ENCODE results near the gene CD36.

The CD36 gene

GRCh38 chr7:80699721-80700256 lies 61.3 kb downstream of the CD36 start:
- Histone ChIP-seq H3K4me3 (ENCODE audit: low read length in 2 of 2) (no peak overlapping the region), H3K36me3 (ENCODE audit: control insufficient read depth in 2 of 2, insufficient read depth in 2 of 2, low read length in 2 of 2) (no peaks in the 10 kb centered on the region), H3K27ac (ENCODE audit: low read length) (no peak overlapping the region), H3K4me1 (ENCODE audit: control insufficient read depth, insufficient read depth, low read length) (peaks cover 8% of the 10 kb centered on the region), H3K9ac (ENCODE audit: low read length in 2 of 2) (no peak overlapping the region), H3K9me3 (ENCODE audit: control insufficient read depth in 2 of 2, low read length in 2 of 2) (no peaks in the 10 kb centered on the region), H3K27me3 (ENCODE audit: control insufficient read depth in 1 of 2, insufficient read depth in 2 of 2, low read length in 2 of 2) (no peaks in the 10 kb centered on the region)

DNA sequence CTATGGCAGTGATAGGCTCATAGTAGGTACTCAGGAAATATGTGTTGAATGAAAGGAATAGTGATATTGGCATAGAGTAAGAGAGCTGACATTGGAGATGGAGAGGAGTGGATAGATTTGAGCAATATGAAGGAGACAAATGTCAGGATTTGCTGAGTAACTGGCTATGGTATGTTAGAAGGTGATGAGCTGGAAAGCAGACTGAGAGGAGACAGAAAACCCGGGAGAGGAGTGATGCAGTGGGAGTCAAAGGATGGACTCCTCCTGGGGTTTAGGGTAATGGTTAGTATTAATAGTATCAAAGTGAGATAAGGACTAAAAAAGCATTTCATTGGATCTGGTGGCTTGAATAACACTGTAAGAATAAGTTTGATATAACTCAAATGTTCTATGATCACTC lies 64.8 kb downstream of the CD36 start:
- no peak overlapping the region for H3K27ac ChIP-seq (ENCODE audit: low read length)
- peaks cover 8% of the 10 kb centered on the region for H3K4me1 ChIP-seq (ENCODE audit: control insufficient read depth, insufficient read depth, low read length)
- H3K4me3 ChIP-seq (ENCODE audit: low read length in 2 of 2) = no peak overlapping the region
- H3K36me3 ChIP-seq (ENCODE audit: control insufficient read depth in 2 of 2, insufficient read depth in 2 of 2, low read length in 2 of 2) = no peaks in the 10 kb centered on the region
- H3K9ac ChIP-seq (ENCODE audit: low read length in 2 of 2) = no peak overlapping the region
- no peaks in the 10 kb centered on the region for H3K27me3 ChIP-seq (ENCODE audit: control insufficient read depth in 1 of 2, insufficient read depth in 2 of 2, low read length in 2 of 2)
- no peaks in the 10 kb centered on the region for H3K9me3 ChIP-seq (ENCODE audit: control insufficient read depth in 2 of 2, low read length in 2 of 2)

GRCh38 chr7:80705130-80705781 lies 66.8 kb downstream of the CD36 start:
- Histone ChIP-seq H3K27ac (ENCODE audit: low read length) (no peak overlapping the region), H3K9me3 (ENCODE audit: control insufficient read depth in 2 of 2, low read length in 2 of 2) (no peaks in the 10 kb centered on the region), H3K36me3 (ENCODE audit: control insufficient read depth in 2 of 2, insufficient read depth in 2 of 2, low read length in 2 of 2) (no peaks in the 10 kb centered on the region), H3K4me3 (ENCODE audit: low read length in 2 of 2) (no peak overlapping the region), H3K27me3 (ENCODE audit: control insufficient read depth in 1 of 2, insufficient read depth in 2 of 2, low read length in 2 of 2) (no peaks in the 10 kb centered on the region), H3K4me1 (ENCODE audit: control insufficient read depth, insufficient read depth, low read length) (no peaks in the 10 kb centered on the region), H3K9ac (ENCODE audit: low read length in 2 of 2) (no peak overlapping the region)

DNA sequence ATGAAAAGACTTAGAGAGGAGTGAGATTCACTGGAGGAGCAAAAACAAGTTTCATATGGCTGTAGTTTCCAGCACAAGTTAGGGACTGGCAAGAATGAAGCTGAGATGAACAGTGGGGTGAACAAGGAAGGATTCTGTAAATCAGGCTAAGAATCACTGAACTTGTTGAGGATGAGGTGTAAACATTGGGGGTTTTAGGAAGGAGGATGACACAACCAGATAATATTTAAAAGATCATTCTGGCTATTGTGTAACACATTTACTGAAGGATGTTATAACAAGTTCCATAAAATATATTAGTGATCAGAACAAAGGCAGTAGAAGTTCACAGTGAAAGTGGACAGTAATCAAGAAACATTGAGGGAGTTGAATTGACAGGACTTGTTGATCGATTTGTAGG lies 68.9 kb downstream of the CD36 start:
- no peaks in the 10 kb centered on the region for H3K4me1 ChIP-seq (ENCODE audit: control insufficient read depth, insufficient read depth, low read length)
- no peaks in the 10 kb centered on the region for H3K27me3 ChIP-seq (ENCODE audit: control insufficient read depth in 1 of 2, insufficient read depth in 2 of 2, low read length in 2 of 2)
- no peak overlapping the region for H3K27ac ChIP-seq (ENCODE audit: low read length)
- H3K9ac ChIP-seq (ENCODE audit: low read length in 2 of 2) = no peak overlapping the region
- H3K4me3 ChIP-seq (ENCODE audit: low read length in 2 of 2) = no peak overlapping the region
- H3K36me3 ChIP-seq (ENCODE audit: control insufficient read depth in 2 of 2, insufficient read depth in 2 of 2, low read length in 2 of 2) = no peaks in the 10 kb centered on the region
- no peaks in the 10 kb centered on the region for H3K9me3 ChIP-seq (ENCODE audit: control insufficient read depth in 2 of 2, low read length in 2 of 2)

DNA sequence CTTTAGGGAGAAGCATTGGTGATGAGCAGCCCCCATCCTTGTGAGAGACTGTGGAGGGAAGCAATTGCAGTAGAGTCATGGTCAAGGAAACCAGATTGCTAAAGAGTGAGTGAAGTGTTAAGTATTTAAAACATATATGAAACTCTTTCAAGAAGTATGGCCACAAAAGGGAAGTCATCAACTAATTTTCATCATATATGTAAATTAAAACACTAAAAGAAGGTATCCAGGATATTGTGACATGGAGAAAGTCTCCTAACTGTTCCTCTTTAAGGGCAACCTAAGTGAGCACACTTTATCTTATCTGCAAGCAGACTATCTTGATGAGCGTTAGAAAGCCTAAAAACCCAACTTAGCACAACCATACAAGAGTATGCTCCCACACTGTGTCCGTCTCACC lies 69.7 kb downstream of the CD36 start:
- H3K36me3 ChIP-seq (ENCODE audit: control insufficient read depth in 2 of 2, insufficient read depth in 2 of 2, low read length in 2 of 2) = no peaks in the 10 kb centered on the region
- H3K27ac ChIP-seq (ENCODE audit: low read length) = no peak overlapping the region
- no peak overlapping the region for H3K9ac ChIP-seq (ENCODE audit: low read length in 2 of 2)
- H3K4me1 ChIP-seq (ENCODE audit: control insufficient read depth, insufficient read depth, low read length) = no peaks in the 10 kb centered on the region
- no peaks in the 10 kb centered on the region for H3K27me3 ChIP-seq (ENCODE audit: control insufficient read depth in 1 of 2, insufficient read depth in 2 of 2, low read length in 2 of 2)
- H3K9me3 ChIP-seq (ENCODE audit: control insufficient read depth in 2 of 2, low read length in 2 of 2) = no peaks in the 10 kb centered on the region
- no peak overlapping the region for H3K4me3 ChIP-seq (ENCODE audit: low read length in 2 of 2)

DNA sequence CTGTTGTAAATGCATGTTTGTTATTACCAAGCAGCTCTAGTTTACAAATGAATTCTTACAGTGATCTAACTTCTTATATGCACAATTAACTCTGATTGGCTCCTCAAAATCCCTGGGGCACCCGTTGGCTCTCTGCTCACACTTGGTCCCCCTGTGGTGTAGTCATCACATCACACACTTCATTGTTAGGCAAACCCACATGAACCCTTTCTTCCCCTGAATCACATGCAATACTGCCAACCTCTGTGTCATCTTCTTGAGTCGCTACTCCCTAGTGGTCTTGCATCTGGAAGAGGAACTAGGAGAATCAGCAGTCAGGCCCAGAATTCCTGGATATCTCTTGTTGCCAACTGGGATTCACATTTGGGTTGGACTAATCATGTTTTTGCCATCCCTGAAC lies 73.1 kb downstream of the CD36 start:
- Histone ChIP-seq H3K4me1 (ENCODE audit: control insufficient read depth, insufficient read depth, low read length) (no peaks in the 10 kb centered on the region), H3K9me3 (ENCODE audit: control insufficient read depth in 2 of 2, low read length in 2 of 2) (no peaks in the 10 kb centered on the region), H3K27me3 (ENCODE audit: control insufficient read depth in 1 of 2, insufficient read depth in 2 of 2, low read length in 2 of 2) (no peaks in the 10 kb centered on the region), H3K36me3 (ENCODE audit: control insufficient read depth in 2 of 2, insufficient read depth in 2 of 2, low read length in 2 of 2) (no peaks in the 10 kb centered on the region), H3K27ac (ENCODE audit: low read length) (no peak overlapping the region), H3K4me3 (ENCODE audit: low read length in 2 of 2) (no peak overlapping the region), H3K9ac (ENCODE audit: low read length in 2 of 2) (no peak overlapping the region)

DNA sequence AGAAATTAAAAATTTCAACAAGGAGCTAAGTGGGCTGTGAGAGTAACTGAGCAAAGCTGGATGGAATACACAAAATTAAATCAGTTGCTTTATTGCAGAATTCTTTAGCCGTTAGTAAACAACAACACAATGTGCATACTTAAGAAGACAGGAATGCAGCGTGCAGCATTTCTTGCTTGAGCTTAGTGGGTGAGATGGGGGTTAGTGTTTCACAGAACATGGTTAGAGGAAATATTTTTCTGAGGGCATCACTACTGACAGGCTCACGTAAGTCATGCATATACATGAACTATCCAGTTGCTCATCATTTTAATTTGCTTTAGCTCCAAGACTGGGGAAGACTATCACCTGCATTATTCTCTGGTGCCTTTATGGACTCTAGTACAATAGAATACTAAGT lies 80.8 kb downstream of the CD36 start:
- H3K27ac ChIP-seq (ENCODE audit: low read length) = no peak overlapping the region
- H3K27me3 ChIP-seq (ENCODE audit: control insufficient read depth in 1 of 2, insufficient read depth in 2 of 2, low read length in 2 of 2) = no peaks in the 10 kb centered on the region

GRCh38 chr7:80720146-80720545 lies 81.7 kb downstream of the CD36 start:
- no peak overlapping the region for H3K9ac ChIP-seq (ENCODE audit: low read length in 2 of 2)
- H3K9me3 ChIP-seq (ENCODE audit: control insufficient read depth in 2 of 2, low read length in 2 of 2) = no peaks in the 10 kb centered on the region
- no peak overlapping the region for H3K4me3 ChIP-seq (ENCODE audit: low read length in 2 of 2)
- H3K27ac ChIP-seq (ENCODE audit: low read length) = no peak overlapping the region
- no peaks in the 10 kb centered on the region for H3K27me3 ChIP-seq (ENCODE audit: control insufficient read depth in 1 of 2, insufficient read depth in 2 of 2, low read length in 2 of 2)
- peaks cover 14% of the 10 kb centered on the region for H3K4me1 ChIP-seq (ENCODE audit: control insufficient read depth, insufficient read depth, low read length)
- no peaks in the 10 kb centered on the region for H3K36me3 ChIP-seq (ENCODE audit: control insufficient read depth in 2 of 2, insufficient read depth in 2 of 2, low read length in 2 of 2)

More for the DNA sequence above, 80.8 kb downstream of the CD36 start:
- no peaks in the 10 kb centered on the region for H3K9me3 ChIP-seq (ENCODE audit: control insufficient read depth in 2 of 2, low read length in 2 of 2)
- H3K9ac ChIP-seq (ENCODE audit: low read length in 2 of 2) = no peak overlapping the region
- H3K36me3 ChIP-seq (ENCODE audit: control insufficient read depth in 2 of 2, insufficient read depth in 2 of 2, low read length in 2 of 2) = no peaks in the 10 kb centered on the region
- no peak overlapping the region for H3K4me3 ChIP-seq (ENCODE audit: low read length in 2 of 2)
- H3K4me1 ChIP-seq (ENCODE audit: control insufficient read depth, insufficient read depth, low read length) = peaks cover 11% of the 10 kb centered on the region

DNA sequence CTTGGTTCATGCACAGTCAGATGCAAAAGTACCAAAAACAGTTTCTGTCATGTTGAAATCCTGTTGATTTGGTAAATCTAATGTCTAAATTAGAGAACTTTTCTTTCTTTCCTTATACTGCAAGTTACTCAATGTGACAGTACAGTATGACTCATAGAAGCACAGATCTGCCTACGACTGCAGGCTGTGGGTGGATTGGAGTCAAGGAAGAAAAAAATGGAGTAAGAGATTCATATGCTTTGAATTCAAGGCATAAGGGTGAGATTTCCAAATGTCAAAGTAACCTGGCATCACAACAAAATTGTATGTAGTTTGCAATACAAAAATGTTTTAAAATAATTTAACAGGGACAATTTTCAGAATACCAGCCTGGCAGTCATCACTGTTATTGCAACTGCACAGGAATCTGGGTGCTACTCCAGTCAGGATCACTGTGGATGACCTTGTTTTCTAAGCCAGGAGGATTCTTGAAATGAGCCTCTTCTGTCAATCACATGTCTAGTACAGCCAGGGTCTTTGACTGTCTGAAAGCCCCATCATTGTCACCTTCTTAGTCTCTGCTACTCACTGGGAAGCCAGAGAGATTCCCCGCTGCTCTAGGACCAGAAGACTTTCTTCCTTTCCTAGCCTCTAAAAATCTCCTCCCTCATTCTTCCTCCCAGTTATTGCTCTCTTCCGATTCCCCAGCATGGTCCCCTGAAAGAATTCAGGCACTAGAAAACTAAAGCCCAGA lies 83.6 kb downstream of the CD36 start:
- Histone ChIP-seq H3K36me3 (ENCODE audit: control insufficient read depth in 2 of 2, insufficient read depth in 2 of 2, low read length in 2 of 2) (no peaks in the 10 kb centered on the region), H3K4me3 (ENCODE audit: low read length in 2 of 2) (no peak overlapping the region), H3K4me1 (ENCODE audit: control insufficient read depth, insufficient read depth, low read length) (peaks cover 14% of the 10 kb centered on the region), H3K9ac (ENCODE audit: low read length in 2 of 2) (peak overlapping the region in 1 of 2 donors; percentile 40), H3K27ac (ENCODE audit: low read length) (peak overlapping the region; percentile 18), H3K27me3 (ENCODE audit: control insufficient read depth in 1 of 2, insufficient read depth in 2 of 2, low read length in 2 of 2) (no peaks in the 10 kb centered on the region), H3K9me3 (ENCODE audit: control insufficient read depth in 2 of 2, low read length in 2 of 2) (no peaks in the 10 kb centered on the region)

DNA sequence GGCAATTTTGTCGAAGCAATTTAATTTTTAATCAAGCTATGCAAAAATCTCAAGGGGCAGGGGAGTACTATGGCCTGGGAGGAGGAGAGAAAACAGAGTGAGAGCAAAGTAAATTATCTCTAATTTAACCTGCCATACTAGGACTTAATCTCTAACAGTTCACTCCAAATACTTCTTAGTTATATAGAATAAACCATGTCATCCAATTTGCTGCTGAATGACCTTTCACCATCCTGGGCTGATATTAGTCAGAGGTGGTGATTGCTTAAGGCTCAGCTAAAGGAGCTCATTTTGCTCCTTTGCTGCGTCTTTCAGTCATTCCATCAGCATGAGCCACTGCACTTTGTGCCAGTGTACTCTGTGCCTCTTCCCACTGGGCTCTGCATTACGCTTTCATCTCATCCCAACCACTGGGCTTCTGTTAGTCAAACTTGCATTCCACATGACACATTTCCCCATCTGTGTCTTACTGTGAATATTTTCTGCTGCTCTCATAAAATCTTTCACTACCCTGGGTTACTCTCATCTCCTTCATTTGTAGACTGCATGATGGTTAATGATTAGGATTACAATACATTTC lies 84.3 kb downstream of the CD36 start:
- Histone ChIP-seq H3K27me3 (ENCODE audit: control insufficient read depth in 1 of 2, insufficient read depth in 2 of 2, low read length in 2 of 2) (no peaks in the 10 kb centered on the region), H3K4me3 (ENCODE audit: low read length in 2 of 2) (no peak overlapping the region), H3K4me1 (ENCODE audit: control insufficient read depth, insufficient read depth, low read length) (peaks cover 14% of the 10 kb centered on the region), H3K27ac (ENCODE audit: low read length) (peak overlapping the region; percentile 18), H3K9ac (ENCODE audit: low read length in 2 of 2) (peak overlapping the region in 1 of 2 donors; percentile 40), H3K36me3 (ENCODE audit: control insufficient read depth in 2 of 2, insufficient read depth in 2 of 2, low read length in 2 of 2) (no peaks in the 10 kb centered on the region), H3K9me3 (ENCODE audit: control insufficient read depth in 2 of 2, low read length in 2 of 2) (no peaks in the 10 kb centered on the region)
